ENCODE data around the gene TMC3. TPM values are rescaled to one million over a fixed set of nuclear protein-coding genes. Genes with fewer than 3 reads are reported as not detected.

TMC3 gene
- total and polyA plus RNA-seq, 10 of the 15 experiments (the other 5 are each of a cell fraction or from before 2014, with no cell fraction given) = 0.03 to 0.04 (median 0.04) TPM; not detected in 7

DNA sequence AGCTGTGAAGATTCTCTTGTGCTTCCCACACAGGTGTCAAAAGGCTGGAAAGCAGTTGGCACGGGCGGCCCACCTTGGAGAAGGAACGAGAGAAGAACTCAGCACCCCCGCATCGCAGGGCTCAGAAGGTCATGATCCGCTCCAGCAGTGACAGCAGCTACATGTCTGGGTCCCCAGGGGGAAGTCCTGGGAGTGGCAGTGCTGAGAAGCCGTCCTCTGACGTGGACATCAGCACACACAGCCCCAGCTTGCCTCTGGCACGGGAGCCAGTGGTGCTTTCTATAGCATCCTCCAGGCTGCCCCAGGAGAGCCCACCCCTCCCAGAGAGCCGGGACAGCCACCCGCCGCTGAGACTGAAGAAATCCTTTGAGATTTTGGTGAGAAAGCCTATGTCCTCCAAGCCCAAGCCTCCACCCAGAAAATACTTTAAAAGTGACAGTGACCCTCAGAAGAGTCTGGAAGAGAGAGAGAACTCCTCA, 81.5 kb downstream of the TMC3 start:
- peak; percentile 66 for ATAC-seq
- Histone ChIP-seq H3K79me2 (ENCODE audit: control insufficient read depth, insufficient read depth, low read length) (peaks cover 39% of the 10 kb centered on the region), H3K4me1 (ENCODE audit: control insufficient read depth, insufficient read depth, low read length) (peaks cover 57% of the 10 kb centered on the region), H3K27me3 (replicated peaks in 1 of 2; ENCODE audit: control insufficient read depth in 2 of 2, insufficient read depth in 2 of 2, low read length in 1 of 2) (no peaks in the 10 kb centered on the region), H3K9ac (ENCODE audit: control insufficient read depth, insufficient read depth, low read length) (peak overlapping the region; percentile 92), H3K36me3 (ENCODE audit: control insufficient read depth in 2 of 2, insufficient read depth in 2 of 2, low read length in 1 of 2) (no peaks in the 10 kb centered on the region), H3K9me3 (replicated peaks; ENCODE audit: control insufficient read depth, insufficient read depth, low read length) (no peaks in the 10 kb centered on the region), H2AFZ (ENCODE audit: control insufficient read depth, low read depth, low read length) (peak overlapping the region; percentile 67), H3K27ac (ENCODE audit: control insufficient read depth, insufficient read depth) (peak overlapping the region; percentile 99), H3K4me3 (peak overlapping the region; percentile 70), H4K20me1 (ENCODE audit: control insufficient read depth, insufficient read depth) (no peaks in the 10 kb centered on the region), H3K4me2 (ENCODE audit: control insufficient read depth, insufficient read depth) (peak overlapping the region; percentile 100)
- BruUV-seq (replicated peaks) = no TSS peak
- in situ Hi-C loops (cut with MboI) (loop anchor here (10.0 to 25.0 kb wide), 5 partner anchors 298 to 1920 kb away; partner anchors contain the start of genes HDGFL3 and RPS17), intact Hi-C loops (cut with micrococcal nuclease; ENCODE audit: unreplicated experiment) (loop anchor here (1.0 to 10.0 kb wide), 4 partner anchors 32 to 752 kb away; partner anchors contain the start of genes MEX3B, STARD5 and TLNRD1)
- ChIA-PET CTCF (interaction anchor here (1.1 to 6.6 kb wide), 11 partner anchors 11 to 189 kb away, joined by 3 to 66 read pairs (median 6); partner anchors contain the start of gene STARD5), RAD21 (ENCODE audit: unreplicated experiment) (interaction anchor here (0.8 to 8.4 kb wide), 16 partner anchors 7 to 106 kb away, joined by 3 to 83 read pairs (median 8); partner anchors contain the start of gene STARD5), SMC1A (ENCODE audit: uncharacterized antibody, unreplicated experiment) (interaction anchor here (1.0 to 9.6 kb wide), 16 partner anchors 9 to 269 kb away, joined by 3 to 109 read pairs (median 12); no protein-coding TSS in a partner anchor), POLR2A (interaction anchor here (0.6 to 5.3 kb wide), 14 partner anchors 10 to 918 kb away, joined by 3 to 103 read pairs (median 6); partner anchors contain the start of genes STARD5 and TLNRD1)
- 2% methylated on average over 12 of the region's 12 CpGs for WGBS (ENCODE audit: insufficient coverage, insufficient replicate concordance, low lambda C conversion rate, missing lambda C conversion rate)
- peak; percentile 74 for DNase-seq (ENCODE audit: low read depth, low spot score)
- no peak for FAIRE-seq
- no peak for TF ChIP-seq KAT2A (conservative IDR thresholded peaks at IDR 0.05; ENCODE audit: control insufficient read depth, low read depth, low read length)
- TF ChIP-seq, protein P1, sequence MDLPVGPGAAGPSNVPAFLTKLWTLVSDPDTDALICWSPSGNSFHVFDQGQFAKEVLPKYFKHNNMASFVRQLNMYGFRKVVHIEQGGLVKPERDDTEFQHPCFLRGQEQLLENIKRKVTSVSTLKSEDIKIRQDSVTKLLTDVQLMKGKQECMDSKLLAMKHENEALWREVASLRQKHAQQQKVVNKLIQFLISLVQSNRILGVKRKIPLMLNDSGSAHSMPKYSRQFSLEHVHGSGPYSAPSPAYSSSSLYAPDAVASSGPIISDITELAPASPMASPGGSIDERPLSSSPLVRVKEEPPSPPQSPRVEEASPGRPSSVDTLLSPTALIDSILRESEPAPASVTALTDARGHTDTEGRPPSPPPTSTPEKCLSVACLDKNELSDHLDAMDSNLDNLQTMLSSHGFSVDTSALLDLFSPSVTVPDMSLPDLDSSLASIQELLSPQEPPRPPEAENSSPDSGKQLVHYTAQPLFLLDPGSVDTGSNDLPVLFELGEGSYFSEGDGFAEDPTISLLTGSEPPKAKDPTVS (IDR thresholded peaks at IDR 0.05; ENCODE audit: low read depth, low read length) = no peak
- TF ChIP-seq KLF5 (IDR thresholded peaks at IDR 0.05; ENCODE audit: partially characterized antibody) = no peak
- TF ChIP-seq, protein P2, sequence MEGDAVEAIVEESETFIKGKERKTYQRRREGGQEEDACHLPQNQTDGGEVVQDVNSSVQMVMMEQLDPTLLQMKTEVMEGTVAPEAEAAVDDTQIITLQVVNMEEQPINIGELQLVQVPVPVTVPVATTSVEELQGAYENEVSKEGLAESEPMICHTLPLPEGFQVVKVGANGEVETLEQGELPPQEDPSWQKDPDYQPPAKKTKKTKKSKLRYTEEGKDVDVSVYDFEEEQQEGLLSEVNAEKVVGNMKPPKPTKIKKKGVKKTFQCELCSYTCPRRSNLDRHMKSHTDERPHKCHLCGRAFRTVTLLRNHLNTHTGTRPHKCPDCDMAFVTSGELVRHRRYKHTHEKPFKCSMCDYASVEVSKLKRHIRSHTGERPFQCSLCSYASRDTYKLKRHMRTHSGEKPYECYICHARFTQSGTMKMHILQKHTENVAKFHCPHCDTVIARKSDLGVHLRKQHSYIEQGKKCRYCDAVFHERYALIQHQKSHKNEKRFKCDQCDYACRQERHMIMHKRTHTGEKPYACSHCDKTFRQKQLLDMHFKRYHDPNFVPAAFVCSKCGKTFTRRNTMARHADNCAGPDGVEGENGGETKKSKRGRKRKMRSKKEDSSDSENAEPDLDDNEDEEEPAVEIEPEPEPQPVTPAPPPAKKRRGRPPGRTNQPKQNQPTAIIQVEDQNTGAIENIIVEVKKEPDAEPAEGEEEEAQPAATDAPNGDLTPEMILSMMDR (IDR thresholded peaks at IDR 0.05 in 2 of 3, conservative IDR thresholded peaks at IDR 0.05 in 1 of 3; ENCODE audit: control insufficient read depth in 2 of 3, extremely low read depth in 1 of 3, insufficient read depth in 1 of 3, low read depth in 3 of 3, low read length in 3 of 3) = no peak
- TF ChIP-seq IKZF2 (IDR thresholded peaks at IDR 0.05) = peak; percentile 75 to 81
- no peak for TF ChIP-seq ZNF274 (IDR thresholded peaks at IDR 0.05; ENCODE audit: insufficient read depth, insufficient read length)
- TF ChIP-seq, protein P3, sequence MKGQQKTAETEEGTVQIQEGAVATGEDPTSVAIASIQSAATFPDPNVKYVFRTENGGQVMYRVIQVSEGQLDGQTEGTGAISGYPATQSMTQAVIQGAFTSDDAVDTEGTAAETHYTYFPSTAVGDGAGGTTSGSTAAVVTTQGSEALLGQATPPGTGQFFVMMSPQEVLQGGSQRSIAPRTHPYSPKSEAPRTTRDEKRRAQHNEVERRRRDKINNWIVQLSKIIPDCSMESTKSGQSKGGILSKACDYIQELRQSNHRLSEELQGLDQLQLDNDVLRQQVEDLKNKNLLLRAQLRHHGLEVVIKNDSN (IDR thresholded peaks at IDR 0.05; ENCODE audit: borderline replicate concordance, extremely low read length, insufficient read depth, low read depth, low read length) = no peak
- TF ChIP-seq, protein P4, sequence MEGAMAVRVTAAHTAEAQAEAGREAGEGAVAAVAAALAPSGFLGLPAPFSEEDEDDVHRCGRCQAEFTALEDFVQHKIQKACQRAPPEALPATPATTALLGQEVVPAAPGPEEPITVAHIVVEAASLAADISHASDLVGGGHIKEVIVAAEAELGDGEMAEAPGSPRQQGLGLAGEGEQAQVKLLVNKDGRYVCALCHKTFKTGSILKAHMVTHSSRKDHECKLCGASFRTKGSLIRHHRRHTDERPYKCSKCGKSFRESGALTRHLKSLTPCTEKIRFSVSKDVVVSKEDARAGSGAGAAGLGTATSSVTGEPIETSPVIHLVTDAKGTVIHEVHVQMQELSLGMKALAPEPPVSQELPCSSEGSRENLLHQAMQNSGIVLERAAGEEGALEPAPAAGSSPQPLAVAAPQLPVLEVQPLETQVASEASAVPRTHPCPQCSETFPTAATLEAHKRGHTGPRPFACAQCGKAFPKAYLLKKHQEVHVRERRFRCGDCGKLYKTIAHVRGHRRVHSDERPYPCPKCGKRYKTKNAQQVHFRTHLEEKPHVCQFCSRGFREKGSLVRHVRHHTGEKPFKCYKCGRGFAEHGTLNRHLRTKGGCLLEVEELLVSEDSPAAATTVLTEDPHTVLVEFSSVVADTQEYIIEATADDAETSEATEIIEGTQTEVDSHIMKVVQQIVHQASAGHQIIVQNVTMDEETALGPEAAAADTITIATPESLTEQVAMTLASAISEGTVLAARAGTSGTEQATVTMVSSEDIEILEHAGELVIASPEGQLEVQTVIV (IDR thresholded peaks at IDR 0.05; ENCODE audit: borderline replicate concordance, partially characterized antibody) = no peak
- TF ChIP-seq SUPT20H (IDR thresholded peaks at IDR 0.05; ENCODE audit: borderline replicate concordance, control insufficient read depth, low read depth, low read length) = no peak
- TF ChIP-seq, protein P5, sequence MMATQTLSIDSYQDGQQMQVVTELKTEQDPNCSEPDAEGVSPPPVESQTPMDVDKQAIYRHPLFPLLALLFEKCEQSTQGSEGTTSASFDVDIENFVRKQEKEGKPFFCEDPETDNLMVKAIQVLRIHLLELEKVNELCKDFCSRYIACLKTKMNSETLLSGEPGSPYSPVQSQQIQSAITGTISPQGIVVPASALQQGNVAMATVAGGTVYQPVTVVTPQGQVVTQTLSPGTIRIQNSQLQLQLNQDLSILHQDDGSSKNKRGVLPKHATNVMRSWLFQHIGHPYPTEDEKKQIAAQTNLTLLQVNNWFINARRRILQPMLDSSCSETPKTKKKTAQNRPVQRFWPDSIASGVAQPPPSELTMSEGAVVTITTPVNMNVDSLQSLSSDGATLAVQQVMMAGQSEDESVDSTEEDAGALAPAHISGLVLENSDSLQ (IDR thresholded peaks at IDR 0.05) = peak; percentile 82
- TF ChIP-seq NFXL1 (IDR thresholded peaks at IDR 0.05; ENCODE audit: borderline replicate concordance) = no peak
- TF ChIP-seq RELA (IDR thresholded peaks at IDR 0.05; ENCODE audit: borderline replicate concordance, partially characterized antibody) = peak; percentile 83
- peak; percentile 19; the same call in 1 of the 2 replicates for TF ChIP-seq CHD1 (IDR thresholded peaks at IDR 0.05; ENCODE audit: low read depth, low read length)
- peak; percentile 83 for TF ChIP-seq SMAD1 (IDR thresholded peaks at IDR 0.05; ENCODE audit: low read depth, partially characterized antibody)
